Measurements from ENCODE around the gene KIF4A. TPM values are rescaled to one million over a fixed set of nuclear protein-coding genes. Genes with fewer than 3 reads are reported as not detected.

KIF4A gene
- total and polyA plus RNA-seq, 9 of the 15 experiments (the other 6 are each of a cell fraction or from before 2014, with no cell fraction given) = 13.0 to 42.7 (median 35.9) TPM

DNA sequence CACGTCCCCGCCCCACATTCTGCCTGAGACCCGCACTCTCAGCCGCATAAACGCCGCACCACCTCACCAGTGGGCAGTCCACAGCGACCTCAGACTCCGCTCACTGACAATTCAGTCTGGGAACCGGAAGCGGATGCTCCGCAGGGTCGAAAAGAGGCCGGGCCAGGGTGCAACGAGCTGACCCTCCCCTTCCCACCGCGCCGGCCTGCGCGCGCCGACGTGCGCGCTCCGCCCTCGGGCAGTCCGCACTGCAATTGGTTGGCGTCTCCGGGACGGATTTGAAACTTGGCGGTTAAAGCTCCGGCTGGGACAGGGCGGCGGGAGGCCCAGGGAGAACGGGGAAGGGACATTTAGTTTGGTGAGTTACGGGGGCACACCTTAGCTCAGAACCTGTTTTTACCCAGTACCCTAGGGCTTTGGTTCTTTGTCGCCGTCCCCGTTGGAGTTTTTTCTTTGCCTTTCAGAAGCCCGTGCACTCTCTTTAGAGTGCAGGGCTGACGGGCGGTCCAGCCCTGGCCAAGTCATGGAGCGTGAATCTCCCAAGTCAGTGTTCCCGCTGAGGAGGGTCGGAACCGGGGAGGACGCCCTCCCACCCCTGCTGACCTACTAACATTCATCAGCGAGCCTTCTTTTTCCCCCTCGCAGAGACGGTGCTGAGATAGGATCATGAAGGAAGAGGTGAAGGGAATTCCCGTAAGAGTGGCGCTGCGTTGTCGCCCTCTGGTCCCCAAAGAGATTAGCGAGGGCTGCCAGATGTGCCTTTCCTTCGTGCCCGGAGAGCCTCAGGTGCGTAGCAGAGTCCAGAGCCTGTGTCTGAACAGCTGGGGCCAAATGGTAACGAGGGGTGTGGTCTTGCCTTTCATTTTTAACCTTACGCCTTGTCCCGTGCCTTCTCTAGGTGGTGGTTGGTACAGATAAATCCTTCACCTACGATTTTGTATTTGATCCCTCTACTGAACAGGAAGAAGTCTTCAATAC is at the start of gene KIF4A, which contains the start of gene PDZD11 (continued):
- TF ChIP-seq HDAC3 (IDR thresholded peaks at IDR 0.05; ENCODE audit: borderline replicate concordance, partially characterized antibody) = no peak
- peak; percentile 54 for TF ChIP-seq TAF9B (IDR thresholded peaks at IDR 0.05; ENCODE audit: partially characterized antibody)
- no peak for TF ChIP-seq SP2 (IDR thresholded peaks at IDR 0.05; ENCODE audit: extremely low read depth, low read depth, low read length, poor library complexity, severe bottlenecking)
- no peak for TF ChIP-seq NCOA6 (IDR thresholded peaks at IDR 0.05)
- no peak for TF ChIP-seq KLF6 (CRISPR knock-in tag; IDR thresholded peaks at IDR 0.05; ENCODE audit: borderline replicate concordance)
- TF ChIP-seq, protein P1, sequence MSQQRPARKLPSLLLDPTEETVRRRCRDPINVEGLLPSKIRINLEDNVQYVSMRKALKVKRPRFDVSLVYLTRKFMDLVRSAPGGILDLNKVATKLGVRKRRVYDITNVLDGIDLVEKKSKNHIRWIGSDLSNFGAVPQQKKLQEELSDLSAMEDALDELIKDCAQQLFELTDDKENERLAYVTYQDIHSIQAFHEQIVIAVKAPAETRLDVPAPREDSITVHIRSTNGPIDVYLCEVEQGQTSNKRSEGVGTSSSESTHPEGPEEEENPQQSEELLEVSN (IDR thresholded peaks at IDR 0.05; ENCODE audit: borderline replicate concordance in 1 of 2, extremely low read depth in 1 of 2, insufficient read depth in 1 of 2, insufficient read length in 1 of 2, low read depth in 1 of 2, low read length in 1 of 2, poor library complexity in 1 of 2, severe bottlenecking in 1 of 2) = peak in 1 of 2 experiments; percentile 57
- peak; percentile 95 to 96 for TF ChIP-seq NRF1 (conservative IDR thresholded peaks at IDR 0.05 in 1 of 2, IDR thresholded peaks at IDR 0.05 in 1 of 2)
- TF ChIP-seq ZNF584 (CRISPR knock-in tag; IDR thresholded peaks at IDR 0.05; ENCODE audit: low read depth) = no peak
- TF ChIP-seq, protein P2, sequence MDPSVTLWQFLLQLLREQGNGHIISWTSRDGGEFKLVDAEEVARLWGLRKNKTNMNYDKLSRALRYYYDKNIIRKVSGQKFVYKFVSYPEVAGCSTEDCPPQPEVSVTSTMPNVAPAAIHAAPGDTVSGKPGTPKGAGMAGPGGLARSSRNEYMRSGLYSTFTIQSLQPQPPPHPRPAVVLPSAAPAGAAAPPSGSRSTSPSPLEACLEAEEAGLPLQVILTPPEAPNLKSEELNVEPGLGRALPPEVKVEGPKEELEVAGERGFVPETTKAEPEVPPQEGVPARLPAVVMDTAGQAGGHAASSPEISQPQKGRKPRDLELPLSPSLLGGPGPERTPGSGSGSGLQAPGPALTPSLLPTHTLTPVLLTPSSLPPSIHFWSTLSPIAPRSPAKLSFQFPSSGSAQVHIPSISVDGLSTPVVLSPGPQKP (CRISPR knock-in tag; IDR thresholded peaks at IDR 0.05) = no peak
- no peak for TF ChIP-seq FOXK2 (conservative IDR thresholded peaks at IDR 0.05 in 1 of 2, IDR thresholded peaks at IDR 0.05 in 1 of 2; ENCODE audit: low read depth in 2 of 2)
- TF ChIP-seq, protein P3, sequence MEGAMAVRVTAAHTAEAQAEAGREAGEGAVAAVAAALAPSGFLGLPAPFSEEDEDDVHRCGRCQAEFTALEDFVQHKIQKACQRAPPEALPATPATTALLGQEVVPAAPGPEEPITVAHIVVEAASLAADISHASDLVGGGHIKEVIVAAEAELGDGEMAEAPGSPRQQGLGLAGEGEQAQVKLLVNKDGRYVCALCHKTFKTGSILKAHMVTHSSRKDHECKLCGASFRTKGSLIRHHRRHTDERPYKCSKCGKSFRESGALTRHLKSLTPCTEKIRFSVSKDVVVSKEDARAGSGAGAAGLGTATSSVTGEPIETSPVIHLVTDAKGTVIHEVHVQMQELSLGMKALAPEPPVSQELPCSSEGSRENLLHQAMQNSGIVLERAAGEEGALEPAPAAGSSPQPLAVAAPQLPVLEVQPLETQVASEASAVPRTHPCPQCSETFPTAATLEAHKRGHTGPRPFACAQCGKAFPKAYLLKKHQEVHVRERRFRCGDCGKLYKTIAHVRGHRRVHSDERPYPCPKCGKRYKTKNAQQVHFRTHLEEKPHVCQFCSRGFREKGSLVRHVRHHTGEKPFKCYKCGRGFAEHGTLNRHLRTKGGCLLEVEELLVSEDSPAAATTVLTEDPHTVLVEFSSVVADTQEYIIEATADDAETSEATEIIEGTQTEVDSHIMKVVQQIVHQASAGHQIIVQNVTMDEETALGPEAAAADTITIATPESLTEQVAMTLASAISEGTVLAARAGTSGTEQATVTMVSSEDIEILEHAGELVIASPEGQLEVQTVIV (CRISPR knock-in tag; IDR thresholded peaks at IDR 0.05; ENCODE audit: borderline replicate concordance) = no peak
- TF ChIP-seq, protein P4, sequence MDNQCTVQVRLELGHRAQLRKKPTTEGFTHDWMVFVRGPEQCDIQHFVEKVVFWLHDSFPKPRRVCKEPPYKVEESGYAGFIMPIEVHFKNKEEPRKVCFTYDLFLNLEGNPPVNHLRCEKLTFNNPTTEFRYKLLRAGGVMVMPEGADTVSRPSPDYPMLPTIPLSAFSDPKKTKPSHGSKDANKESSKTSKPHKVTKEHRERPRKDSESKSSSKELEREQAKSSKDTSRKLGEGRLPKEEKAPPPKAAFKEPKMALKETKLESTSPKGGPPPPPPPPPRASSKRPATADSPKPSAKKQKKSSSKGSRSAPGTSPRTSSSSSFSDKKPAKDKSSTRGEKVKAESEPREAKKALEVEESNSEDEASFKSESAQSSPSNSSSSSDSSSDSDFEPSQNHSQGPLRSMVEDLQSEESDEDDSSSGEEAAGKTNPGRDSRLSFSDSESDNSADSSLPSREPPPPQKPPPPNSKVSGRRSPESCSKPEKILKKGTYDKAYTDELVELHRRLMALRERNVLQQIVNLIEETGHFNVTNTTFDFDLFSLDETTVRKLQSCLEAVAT (IDR thresholded peaks at IDR 0.05) = no peak
- no peak for TF ChIP-seq SNRNP70 (optimal IDR thresholded peaks at IDR 0.05; ENCODE audit: low read depth, low read length)
- peak; percentile 13; the same call in 1 of the 2 replicates for TF ChIP-seq GATAD2B (IDR thresholded peaks at IDR 0.05; ENCODE audit: borderline replicate concordance)
- no peak for TF ChIP-seq SMAD2 (IDR thresholded peaks at IDR 0.05; ENCODE audit: low read depth, low read length)
- TF ChIP-seq, protein P5, sequence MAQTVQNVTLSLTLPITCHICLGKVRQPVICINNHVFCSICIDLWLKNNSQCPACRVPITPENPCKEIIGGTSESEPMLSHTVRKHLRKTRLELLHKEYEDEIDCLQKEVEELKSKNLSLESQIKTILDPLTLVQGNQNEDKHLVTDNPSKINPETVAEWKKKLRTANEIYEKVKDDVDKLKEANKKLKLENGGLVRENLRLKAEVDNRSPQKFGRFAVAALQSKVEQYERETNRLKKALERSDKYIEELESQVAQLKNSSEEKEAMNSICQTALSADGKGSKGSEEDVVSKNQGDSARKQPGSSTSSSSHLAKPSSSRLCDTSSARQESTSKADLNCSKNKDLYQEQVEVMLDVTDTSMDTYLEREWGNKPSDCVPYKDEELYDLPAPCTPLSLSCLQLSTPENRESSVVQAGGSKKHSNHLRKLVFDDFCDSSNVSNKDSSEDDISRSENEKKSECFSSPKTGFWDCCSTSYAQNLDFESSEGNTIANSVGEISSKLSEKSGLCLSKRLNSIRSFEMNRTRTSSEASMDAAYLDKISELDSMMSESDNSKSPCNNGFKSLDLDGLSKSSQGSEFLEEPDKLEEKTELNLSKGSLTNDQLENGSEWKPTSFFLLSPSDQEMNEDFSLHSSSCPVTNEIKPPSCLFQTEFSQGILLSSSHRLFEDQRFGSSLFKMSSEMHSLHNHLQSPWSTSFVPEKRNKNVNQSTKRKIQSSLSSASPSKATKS (CRISPR knock-in tag; IDR thresholded peaks at IDR 0.05) = no peak
- TF ChIP-seq NUFIP1 (IDR thresholded peaks at IDR 0.05; ENCODE audit: partially characterized antibody) = no peak

All from K562 (cell line).